ENCODE data around the gene CRADD. TPM values are rescaled to one million over a fixed set of nuclear protein-coding genes. Genes with fewer than 3 reads are reported as not detected.
A peak's percentile ranks its signal among the peaks of the same experiment; 100 is the strongest.

Gene CRADD
- total and polyA plus RNA-seq, 8 donors, result 8.4 to 21.4 (median 10.3) TPM

DNA sequence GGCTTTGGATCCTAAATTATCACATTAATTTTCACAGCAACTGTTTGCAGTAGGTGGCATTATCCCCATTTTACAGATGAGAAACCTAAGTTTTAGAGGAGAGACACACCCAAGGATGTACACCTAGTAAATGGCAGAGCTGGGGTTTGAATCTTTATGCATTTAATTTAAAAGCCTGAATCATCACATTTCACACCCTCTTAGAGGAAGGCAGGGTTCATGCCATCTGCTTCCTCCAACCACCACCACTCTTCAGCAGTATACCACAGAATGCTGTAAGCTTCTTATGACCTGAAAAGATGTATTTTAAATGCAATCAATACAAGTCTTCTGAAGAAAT lies 90.3 kb downstream of the CRADD start:
- ATAC-seq, result peak; percentile 28
- intact Hi-C loops (cut with DNase I), result loop anchor here in 1 of 2 donors (5.0 kb wide), 1 partner anchor 335 kb away; no protein-coding TSS in a partner anchor
- Histone ChIP-seq H3K36me3 (no peaks in the 10 kb centered on the region), H3K27me3 (no peaks in the 10 kb centered on the region), H3K27ac (peak overlapping the region; percentile 33 to 48), H3K9me3 (no peaks in the 10 kb centered on the region), H3K4me1 (peaks cover 7 to 25% of the 10 kb centered on the region in 2 donors), H3K4me3 (no peak overlapping the region)
- DNase-seq, result no peak
- TF ChIP-seq, protein P1, sequence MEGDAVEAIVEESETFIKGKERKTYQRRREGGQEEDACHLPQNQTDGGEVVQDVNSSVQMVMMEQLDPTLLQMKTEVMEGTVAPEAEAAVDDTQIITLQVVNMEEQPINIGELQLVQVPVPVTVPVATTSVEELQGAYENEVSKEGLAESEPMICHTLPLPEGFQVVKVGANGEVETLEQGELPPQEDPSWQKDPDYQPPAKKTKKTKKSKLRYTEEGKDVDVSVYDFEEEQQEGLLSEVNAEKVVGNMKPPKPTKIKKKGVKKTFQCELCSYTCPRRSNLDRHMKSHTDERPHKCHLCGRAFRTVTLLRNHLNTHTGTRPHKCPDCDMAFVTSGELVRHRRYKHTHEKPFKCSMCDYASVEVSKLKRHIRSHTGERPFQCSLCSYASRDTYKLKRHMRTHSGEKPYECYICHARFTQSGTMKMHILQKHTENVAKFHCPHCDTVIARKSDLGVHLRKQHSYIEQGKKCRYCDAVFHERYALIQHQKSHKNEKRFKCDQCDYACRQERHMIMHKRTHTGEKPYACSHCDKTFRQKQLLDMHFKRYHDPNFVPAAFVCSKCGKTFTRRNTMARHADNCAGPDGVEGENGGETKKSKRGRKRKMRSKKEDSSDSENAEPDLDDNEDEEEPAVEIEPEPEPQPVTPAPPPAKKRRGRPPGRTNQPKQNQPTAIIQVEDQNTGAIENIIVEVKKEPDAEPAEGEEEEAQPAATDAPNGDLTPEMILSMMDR (IDR thresholded peaks at IDR 0.05), result no peak

GRCh38 chr12:93772003-93772700 lies 95.0 kb downstream of the CRADD start:
- Histone ChIP-seq H3K36me3 (no peaks in the 10 kb centered on the region), H3K4me1 (peaks cover 12 to 38% of the 10 kb centered on the region in 2 donors), H3K9me3 (no peaks in the 10 kb centered on the region), H3K27ac (no peak overlapping the region), H3K4me3 (no peak overlapping the region), H3K27me3 (no peaks in the 10 kb centered on the region)
- TF ChIP-seq, protein P1 (IDR thresholded peaks at IDR 0.05), result no peak
- intact Hi-C loops (cut with DNase I), result loop anchor here in 1 of 2 donors (10.0 kb wide), 1 partner anchor 203 kb away; no protein-coding TSS in a partner anchor
- DNase-seq (no peak), ATAC-seq (no peak)

DNA sequence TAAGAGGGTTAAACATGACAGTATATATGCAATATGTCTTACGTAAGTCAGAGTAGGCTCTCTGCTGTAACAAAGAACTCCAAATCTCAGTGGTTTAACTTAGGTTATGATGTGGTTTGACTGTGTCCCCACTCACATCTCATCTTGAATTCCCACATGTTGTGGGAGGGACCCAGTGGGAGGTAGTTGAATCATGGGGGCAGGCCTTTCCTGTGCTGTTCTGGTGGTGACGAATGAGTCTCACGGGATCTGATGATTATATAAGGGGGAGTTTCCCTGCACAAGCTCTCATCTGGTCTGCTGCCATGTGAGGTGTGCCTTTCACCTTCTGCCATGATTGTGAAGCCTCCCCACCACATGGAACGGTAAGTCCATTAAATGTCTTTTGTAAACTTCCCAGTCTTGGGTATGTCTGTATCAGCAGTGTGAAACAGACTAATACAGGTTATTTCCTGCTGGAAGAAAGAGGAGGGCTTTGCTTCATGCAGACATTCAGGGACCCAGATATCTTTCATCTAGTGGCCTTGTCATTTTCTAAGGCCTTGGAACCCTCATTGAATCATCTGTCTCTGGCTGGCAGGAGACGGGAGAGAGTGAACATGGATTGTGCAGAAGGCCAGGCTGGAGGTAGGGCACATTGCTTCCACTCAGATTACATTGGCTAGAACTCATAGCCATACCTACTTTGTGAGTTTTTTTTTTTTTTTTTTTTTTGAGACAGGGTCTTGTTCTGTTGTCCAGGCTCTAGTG lies 96.1 kb downstream of the CRADD start:
- Histone ChIP-seq H3K9me3 (no peaks in the 10 kb centered on the region), H3K4me1 (peaks cover 9 to 38% of the 10 kb centered on the region in 2 donors), H3K36me3 (no peaks in the 10 kb centered on the region), H3K27ac (no peak overlapping the region), H3K27me3 (no peaks in the 10 kb centered on the region), H3K4me3 (no peak overlapping the region)
- ATAC-seq (peak; percentile 46), DNase-seq (no peak)
- intact Hi-C loops (cut with DNase I), result loop anchor here in 1 of 2 donors (10.0 kb wide), 1 partner anchor 202 kb away; no protein-coding TSS in a partner anchor
- TF ChIP-seq, protein P1 (IDR thresholded peaks at IDR 0.05), result no peak

DNA sequence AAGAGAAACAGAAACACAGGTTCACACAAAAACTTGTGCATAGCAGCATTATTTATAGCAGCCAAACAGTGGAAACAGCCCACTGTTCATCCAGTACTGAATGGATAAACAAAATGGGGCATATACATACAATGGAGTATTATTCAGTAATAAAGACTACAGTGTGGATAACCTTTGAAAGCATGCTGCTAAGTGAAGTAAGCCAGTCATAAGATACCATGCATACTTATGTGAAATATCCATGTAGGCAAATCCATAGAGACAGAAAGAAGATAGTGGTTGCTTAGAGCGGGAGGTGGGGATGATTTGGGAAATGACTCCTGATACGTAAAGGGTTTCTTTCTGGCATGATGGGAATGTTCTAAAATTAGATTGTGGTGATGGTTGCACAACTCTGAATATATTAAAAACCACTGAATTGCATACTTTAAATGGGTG lies 99.4 kb downstream of the CRADD start:
- H3K4me3 ChIP-seq, result no peak overlapping the region
- TF ChIP-seq, protein P1 (IDR thresholded peaks at IDR 0.05), result no peak
- peaks cover 9 to 50% of the 10 kb centered on the region in 2 donors for H3K4me1 ChIP-seq
- DNase-seq, result no peak
- peak; percentile 7 for ATAC-seq
- H3K9me3 ChIP-seq, result no peaks in the 10 kb centered on the region
- H3K27me3 ChIP-seq, result no peaks in the 10 kb centered on the region
- H3K27ac ChIP-seq, result peak overlapping the region; percentile 52 to 81
- H3K36me3 ChIP-seq, result no peaks in the 10 kb centered on the region
- intact Hi-C loops (cut with DNase I), result loop anchor here in 1 of 2 donors (10.0 kb wide), 1 partner anchor 198 kb away; no protein-coding TSS in a partner anchor

DNA sequence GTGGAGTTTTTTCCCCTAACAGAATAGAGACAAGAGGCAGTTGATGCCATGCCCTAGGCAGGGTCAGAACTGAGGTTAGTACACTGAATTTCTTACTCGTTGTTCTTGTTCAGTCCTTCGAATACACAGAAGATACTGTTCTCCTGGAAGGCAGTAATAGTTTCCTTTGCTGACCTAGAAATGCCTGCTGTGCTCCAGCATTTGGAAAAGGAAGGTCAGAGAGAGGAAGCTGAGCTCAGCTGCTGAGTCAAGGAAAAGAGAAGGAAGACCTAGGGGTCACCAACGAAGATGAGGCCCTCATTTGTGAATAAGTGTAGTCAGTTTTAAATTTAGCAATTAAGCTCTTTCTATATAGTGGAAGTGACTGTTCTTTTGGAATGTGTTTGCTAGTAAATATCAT lies 100.1 kb downstream of the CRADD start:
- peak overlapping the region; percentile 52 to 81 for H3K27ac ChIP-seq
- TF ChIP-seq, protein P1 (IDR thresholded peaks at IDR 0.05), result no peak
- peaks cover 9 to 50% of the 10 kb centered on the region in 2 donors for H3K4me1 ChIP-seq
- no peaks in the 10 kb centered on the region for H3K9me3 ChIP-seq
- DNase-seq (no peak), ATAC-seq (peak; percentile 66)
- H3K27me3 ChIP-seq, result no peaks in the 10 kb centered on the region
- H3K4me3 ChIP-seq, result no peak overlapping the region
- H3K36me3 ChIP-seq, result no peaks in the 10 kb centered on the region
- intact Hi-C loops (cut with DNase I), result loop anchor here in 1 of 2 donors (10.0 kb wide), 1 partner anchor 198 kb away; no protein-coding TSS in a partner anchor

Measured in left lung (tissue), 10 donors.